ENCODE data around the gene TIGD7.

The TIGD7 gene
- 0.50 to 5.3 (median 3.1) reads per million in 17 experiments for total RNA-seq

- peak; percentile 86 to 94 (median 92) for DNase-seq
Measured at GRCh38 chr16:3305109-3306068, at the start of gene TIGD7, which contains the start of gene ZNF75A. TSS of gene TIGD7 (minus strand) at chr16:3305430. CDS start at chr16:3300614, 4,816 bp downstream. TSS of gene ZNF75A (plus strand) at chr16:3305497. CDS start at chr16:3308429, 2,932 bp downstream.

DNA sequence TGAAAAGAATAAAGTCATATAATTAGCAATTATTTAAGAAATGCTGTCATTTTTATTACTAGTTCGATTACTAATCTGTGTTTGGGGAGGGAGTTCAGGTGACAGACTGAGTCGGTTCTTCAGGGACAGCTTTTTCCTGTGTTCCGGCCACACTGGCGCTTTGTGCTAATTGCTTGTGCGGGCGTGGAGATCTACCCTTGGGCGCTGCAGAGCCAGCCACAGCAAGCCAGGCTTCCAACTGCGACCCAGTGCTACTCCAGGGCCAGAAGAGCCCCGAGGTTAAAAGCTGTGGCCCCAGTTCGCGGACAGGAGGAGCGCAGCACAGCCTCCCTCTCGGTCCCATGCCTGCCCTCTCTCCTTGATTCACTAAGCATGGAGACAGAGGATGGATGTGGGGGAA, 43.9 kb upstream of the TIGD7 start:
- DNase-seq, result no peak

GRCh38 chr16:3348547-3349167, 43.4 kb upstream of the TIGD7 start:
- no peak for DNase-seq

- DNase-seq, result no peak
Measured at GRCh38 chr16:3347586-3347985, 42.4 kb upstream of the TIGD7 start.

GRCh38 chr16:3346041-3346440, 40.8 kb upstream of the TIGD7 start:
- DNase-seq, result no peak

DNA sequence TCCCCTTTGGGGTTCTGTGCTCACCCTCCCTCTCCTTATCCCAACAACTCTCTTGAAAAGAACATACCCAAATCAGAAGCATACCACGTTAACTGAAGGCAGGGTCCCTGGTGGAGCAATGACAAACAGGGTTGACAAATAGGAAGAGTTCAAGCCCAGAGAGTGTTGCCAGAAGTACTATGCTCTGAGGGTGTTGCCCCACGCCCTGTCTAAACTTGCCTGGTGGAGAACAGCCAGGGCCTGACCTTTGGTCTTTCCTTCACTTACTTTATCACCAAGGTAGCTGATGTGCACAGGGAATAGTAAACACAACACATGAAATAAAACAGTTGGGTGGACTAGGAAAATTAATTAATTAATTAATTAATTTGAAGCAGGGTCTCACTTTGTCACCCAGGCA, 23.4 kb upstream of the TIGD7 start:
- DNase-seq, result no peak

- no peak for DNase-seq
Measured at GRCh38 chr16:3328104-3328503, 22.9 kb upstream of the TIGD7 start.

GRCh38 chr16:3327514-3327913, 22.3 kb upstream of the TIGD7 start:
- no peak for DNase-seq

DNA sequence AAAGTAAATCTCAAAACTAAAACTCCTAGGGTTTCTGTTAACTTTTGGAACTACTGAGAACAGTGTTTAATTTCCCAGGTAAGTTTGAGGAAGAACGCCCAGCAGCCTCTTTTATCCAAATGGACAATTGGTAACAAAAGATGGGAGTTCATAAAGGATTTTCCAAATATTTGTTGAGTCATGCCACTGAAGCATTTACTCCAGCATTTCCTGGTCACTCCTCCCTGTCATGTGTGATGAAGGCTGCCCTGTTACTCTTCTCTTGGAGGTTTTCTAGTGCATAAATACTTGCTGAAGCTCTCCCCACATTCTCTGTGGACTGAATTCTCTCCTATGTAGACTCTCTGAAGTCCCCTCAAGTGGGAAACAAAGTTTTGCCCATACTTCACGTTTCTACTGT, 16.6 kb upstream of the TIGD7 start:
- DNase-seq, result no peak

DNA sequence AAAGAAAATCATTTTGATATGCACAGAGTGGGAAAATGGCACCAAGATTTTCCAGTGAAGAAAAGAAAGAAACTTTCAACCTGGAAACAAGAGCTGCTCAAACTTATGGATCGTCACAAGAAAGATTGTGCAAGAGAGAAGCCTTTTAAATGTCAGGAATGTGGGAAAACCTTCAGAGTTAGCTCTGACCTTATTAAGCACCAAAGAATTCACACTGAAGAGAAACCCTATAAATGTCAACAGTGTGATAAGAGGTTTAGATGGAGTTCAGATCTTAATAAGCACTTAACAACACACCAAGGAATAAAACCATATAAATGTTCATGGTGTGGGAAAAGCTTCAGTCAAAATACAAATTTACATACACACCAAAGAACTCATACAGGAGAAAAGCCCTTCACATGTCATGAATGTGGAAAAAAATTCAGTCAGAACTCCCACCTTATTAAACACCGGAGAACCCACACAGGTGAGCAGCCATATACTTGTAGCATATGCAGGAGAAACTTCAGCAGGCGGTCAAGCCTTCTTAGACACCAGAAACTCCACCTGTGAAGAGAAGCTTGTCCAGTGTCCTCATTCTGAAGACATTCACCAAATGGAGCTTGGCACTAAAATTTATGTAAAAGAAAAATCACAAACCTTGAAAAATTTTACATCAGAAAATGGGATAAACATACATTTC, 12.2 kb upstream of the TIGD7 start:
- DNase-seq, result peak in 2 of 4 experiments; percentile 9 to 24

- DNase-seq, result no peak
Measured at GRCh38 chr16:3311496-3311895, 6.3 kb upstream of the TIGD7 start.

- no peak for DNase-seq
Measured at GRCh38 chr16:3306078-3306477, 848 bp upstream of the TIGD7 start.

DNA sequence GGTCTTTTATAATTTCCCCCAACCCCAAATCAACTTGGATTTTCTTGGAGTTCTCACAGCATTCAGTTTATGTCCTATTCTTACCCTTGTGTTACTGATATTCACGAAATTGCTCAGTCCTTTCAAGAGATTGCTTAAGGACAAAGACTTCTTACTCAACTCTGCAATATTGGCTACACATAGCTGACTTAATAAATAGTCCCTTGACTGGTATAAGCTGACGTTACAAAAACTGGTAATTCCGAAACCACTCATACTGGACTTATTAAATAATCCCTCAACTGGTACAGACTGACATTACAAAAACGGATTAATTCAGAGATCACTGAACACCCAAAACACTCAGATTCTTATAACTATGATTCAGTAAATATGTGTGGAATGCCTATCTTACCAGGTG, 860 bp downstream of the TIGD7 start:
- DNase-seq, result no peak

DNA sequence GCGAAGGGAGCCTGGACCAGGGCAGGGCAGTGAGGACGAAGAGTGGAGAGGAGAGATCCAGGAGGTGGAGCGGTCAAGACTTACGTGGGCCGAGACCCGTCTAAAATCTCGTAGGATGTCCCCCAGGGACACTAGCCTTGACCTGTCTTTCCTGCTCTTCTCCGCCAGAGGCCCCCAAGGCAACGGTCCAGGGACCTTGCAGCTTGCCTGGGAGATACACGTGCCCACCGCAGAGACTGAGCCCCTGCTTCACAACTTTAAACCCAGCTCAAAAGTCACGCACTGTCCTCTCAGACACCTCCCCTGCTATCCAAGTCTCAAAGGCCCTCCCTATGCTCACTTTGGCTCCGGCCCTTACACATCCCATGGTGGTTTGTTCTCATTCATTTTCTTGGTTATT, 9.4 kb downstream of the TIGD7 start:
- no peak for DNase-seq

GRCh38 chr16:3295209-3295608, 10.0 kb downstream of the TIGD7 start:
- no peak for DNase-seq

GRCh38 chr16:3292604-3293003, 12.6 kb downstream of the TIGD7 start:
- DNase-seq, result no peak

GRCh38 chr16:3289998-3290673, 15.1 kb downstream of the TIGD7 start:
- no peak for DNase-seq

- no peak for DNase-seq
Measured at GRCh38 chr16:3285131-3285530, 20.1 kb downstream of the TIGD7 start.

DNA sequence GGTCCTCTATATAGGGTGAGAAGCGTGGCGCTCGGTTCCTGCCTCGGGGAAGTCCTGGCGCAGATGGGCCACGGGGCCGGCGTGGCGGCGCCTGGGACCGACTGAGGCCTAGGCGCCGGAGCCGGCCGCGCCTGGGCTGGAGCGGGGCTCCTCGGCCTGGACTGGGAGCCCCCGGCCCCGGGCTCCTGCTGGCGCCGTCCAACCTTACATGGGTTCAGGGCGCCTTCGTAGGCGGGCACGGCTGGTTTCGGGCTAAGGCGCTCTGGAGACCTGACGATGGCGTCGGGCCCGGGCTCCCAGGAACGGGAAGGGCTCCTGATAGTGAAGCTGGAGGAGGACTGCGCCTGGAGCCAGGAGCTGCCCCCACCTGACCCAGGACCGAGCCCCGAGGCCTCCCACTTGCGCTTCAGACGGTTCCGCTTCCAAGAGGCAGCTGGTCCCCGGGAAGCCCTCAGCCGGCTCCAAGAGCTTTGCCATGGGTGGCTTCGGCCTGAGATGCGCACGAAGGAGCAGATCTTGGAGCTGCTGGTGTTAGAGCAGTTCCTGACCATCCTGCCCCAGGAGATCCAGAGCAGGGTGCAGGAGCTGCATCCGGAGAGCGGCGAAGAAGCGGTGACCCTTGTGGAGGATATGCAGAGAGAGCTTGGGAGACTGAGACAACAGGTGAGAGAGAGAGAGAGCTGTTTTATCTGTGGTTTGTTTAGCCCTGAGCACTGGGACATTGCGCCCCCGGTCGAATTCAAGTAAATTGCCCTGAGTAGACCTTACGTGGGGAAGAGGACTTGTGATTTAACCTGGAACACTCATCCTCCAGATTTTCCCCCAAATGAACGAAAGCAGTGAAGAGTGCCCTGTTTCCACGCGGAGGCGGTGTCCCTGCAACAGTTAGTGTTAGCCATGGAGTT, 21.4 kb downstream of the TIGD7 start:
- DNase-seq, result peak; percentile 59 to 80 (median 66)

DNA sequence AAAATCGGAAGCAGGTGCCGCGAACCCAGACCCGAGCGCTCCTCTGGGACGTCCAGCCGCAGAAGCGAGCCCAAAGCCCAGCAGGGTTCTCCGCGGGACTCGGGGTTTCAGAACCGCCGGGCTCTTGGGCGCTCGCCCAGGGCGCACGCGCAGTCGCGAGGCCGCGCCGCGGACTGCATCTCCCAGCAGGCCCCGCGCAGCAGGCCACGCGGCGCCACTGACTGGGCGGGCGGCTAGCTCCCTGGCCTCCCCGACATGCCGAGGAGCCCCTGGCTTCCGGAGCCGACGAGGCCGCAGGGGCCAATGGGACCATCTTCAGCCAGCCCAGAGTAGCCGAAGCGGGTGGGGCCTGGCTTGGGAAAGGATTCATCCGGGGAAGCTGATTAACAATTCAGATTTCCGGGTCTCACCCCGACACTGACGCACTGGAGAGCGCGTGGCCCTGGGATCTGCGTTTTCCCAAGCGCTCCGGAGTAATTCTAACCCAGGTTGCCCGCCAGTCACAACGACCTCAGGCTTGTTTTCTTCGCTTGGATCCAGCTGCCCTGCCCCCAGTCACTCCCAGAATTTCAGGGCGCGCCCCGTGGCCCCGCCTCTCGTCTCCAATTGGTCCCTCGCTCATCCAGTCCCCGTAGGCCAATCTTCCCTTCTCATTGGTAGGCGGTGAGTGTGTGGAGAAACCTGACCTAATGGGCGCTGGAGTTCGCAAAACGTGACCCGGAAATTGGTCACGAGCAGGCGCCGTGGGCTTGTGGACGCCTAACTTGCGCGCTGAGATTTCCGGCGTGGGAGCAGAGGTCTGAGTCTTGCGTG, 22.3 kb downstream of the TIGD7 start, which contains the start of gene ZNF263:
Gene ZNF263 (plus strand): TSS at position 762 of the 813 bp plus-strand sequence. CDS start 328 bp downstream, outside the sequence.
- peak; percentile 98 to 99 (median 98) for DNase-seq
